C4-2B (cell line): ENCODE measurements around the gene STX18.

Source experiments
- CTCF ChIP-seq: fragments of 450-650 bp; conservative IDR thresholded peaks from 2 replicates; pipeline ENCODE4 v1.5.1; 2017; ENCODE audit warnings: mild to moderate bottlenecking
- ZFX ChIP-seq: fragments of 450-650 bp; IDR thresholded peaks from 2 replicates; pipeline ENCODE4 v1.6.1; 2017

- TF ChIP-seq CTCF (no peak), ZFX (no peak)
These were observed 162.2 kb downstream of the STX18 start for GRCh38 chr4:4379540-4380087.
